Activated CD8-positive, alpha-beta memory T cell treated with anti-CD3 and anti-CD28 coated beads for 24 hours (primary cell): Measurements from ENCODE around the gene CLMN.

Experiments
- DNase-seq: peaks from one replicate; pipeline ENCODE4 v3.0.0-alpha.2; 2020

CLMN gene

DNA sequence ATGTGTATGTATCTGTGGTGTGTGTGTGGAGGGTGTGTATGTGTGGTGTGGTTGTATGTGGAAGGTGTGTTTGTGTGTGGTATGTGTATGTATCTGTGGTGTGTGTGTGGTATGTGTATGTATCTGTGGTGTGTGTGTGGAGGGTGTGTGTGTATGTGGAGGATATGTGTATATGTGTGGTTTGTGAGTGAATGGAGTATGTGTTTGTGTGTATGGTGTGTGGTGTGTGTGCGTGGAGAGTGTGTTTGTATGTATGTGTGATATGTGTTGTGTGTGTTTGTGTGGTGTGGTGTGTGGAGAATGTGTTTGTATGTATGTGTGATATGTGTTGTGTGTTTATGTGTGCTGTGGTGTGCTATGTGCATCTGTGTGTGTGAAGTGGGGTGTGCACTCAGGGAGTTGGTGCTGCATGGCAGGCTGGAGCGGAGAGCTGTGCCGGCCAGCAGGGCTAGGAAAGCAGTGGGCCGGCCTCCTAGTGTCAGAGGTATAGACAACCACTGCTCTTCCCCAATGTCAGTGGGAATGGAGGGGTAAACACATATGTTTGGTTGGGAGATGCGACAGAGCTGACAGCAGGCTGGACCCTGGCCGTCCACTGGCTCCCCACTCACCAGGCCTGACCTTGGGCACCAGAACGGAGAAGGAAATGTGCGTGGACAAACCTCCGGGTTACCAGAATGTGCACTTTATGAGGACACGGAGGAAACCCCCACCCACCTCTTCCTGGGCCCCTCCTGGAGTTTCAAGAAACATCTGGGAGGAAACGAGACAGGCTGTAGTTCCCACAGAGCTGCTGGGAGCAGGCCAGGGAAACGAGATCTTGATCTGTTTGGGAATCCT, 60.7 kb downstream of the CLMN start:
- DNase-seq = peak; percentile 46

DNA sequence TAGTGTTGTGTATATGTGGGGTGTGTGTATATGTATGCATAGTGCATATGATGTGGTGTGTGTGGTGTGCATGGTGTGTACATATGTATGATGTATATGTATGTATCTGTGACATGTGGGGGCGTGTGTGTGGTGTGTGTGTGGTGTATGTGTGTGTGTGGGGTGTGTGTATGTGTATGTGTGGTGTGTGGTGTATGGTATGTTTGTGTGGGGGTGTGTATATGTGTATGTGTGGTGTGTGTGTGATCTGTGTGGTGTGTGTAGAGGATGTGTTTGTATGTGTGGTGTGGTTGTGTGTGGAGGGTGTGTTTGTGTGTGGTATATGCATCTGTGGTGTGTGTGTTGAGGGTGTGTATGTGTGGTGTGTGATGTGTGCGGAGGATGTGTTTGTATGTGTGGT, 61.6 kb downstream of the CLMN start:
- no peak for DNase-seq

DNA sequence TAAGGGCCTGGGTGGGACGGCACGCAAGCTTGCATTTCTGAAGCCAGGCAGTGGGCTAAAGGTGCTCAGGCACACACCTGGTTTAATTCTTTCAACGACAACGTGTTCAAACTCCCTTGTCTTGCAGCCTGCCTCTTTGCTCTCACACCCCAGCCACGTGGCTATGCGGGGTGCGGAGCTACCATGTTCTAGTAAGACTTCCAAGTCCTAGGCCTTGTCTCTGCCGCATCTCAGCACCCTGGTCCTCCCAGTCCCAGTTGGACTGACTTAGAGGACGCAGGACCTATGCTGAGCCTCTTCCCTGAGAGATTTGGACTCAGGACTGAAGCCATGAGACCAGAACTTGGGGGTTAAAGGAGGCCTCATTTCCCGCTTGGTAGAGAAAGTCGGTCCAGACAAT, 62.2 kb downstream of the CLMN start:
- DNase-seq = peak; percentile 41

DNA sequence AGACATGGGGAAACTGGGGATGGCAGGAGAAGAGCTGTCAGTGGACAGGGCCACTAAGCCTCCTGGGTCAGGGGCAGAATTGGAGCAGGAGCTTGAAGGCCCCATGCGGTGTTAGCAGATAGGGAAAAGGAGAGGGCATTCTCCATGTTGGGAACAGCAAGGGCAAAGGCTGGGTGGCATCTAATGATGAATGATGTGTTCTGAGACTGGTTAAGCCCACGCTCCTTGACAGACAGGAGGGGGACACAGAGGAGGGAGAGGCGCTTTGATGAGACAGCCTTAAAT, 63.0 kb downstream of the CLMN start:
- DNase-seq = no peak

DNA sequence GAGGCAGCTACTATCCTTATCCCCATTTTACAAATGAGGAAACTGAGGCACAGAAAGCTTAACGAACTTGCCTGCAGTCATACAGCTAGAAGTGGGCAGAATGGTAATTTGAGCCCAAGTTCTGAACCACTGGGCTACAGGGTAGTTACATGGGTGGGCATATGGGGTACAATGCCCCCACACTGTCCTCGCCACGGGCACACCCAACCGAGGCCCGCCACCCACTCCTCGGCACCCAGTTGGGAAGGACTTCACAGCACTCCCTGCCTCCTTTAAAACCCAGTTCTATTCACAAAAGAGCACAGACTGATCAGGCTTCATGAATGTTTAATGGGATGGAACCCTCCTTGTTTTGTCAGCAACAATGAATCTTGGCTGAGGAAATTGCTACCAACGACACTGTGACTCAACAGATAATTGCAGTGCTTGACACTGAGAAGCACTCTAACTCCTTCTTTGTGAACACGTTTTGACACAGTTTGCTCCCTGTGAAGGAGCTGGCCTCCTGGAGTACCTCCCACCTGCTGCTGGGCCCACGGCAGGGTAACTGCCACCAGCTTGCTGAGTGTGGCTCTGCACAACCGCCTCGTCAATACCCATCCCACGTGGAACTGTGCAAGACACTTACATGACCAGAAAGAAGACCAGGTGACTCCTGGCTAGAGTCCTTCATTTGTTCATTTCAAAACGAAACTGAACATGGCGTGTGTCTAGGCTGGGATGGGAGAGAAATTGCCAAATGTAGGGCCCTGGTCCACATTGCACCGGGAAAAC, 63.5 kb downstream of the CLMN start:
- DNase-seq = peak; percentile 21

DNA sequence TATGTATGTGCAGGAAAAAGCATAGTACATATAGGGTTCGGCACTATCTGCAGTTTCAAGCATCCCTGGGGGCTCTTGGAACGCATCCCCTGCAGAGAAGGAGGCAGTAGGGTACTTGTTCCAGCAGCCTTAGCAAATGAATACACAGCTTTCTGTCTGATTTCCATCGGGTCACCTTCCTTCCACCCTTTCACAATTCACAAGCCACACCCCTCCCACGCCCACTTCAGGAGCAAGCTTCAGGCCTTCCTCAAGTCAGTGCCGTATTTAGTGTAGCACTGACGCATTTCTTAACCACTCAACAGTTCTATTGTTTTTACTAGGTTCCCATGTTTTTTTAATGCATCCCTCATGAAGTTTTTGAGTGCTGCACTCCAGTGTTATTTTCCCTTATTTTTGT, 64.2 kb downstream of the CLMN start:
- no peak for DNase-seq

DNA sequence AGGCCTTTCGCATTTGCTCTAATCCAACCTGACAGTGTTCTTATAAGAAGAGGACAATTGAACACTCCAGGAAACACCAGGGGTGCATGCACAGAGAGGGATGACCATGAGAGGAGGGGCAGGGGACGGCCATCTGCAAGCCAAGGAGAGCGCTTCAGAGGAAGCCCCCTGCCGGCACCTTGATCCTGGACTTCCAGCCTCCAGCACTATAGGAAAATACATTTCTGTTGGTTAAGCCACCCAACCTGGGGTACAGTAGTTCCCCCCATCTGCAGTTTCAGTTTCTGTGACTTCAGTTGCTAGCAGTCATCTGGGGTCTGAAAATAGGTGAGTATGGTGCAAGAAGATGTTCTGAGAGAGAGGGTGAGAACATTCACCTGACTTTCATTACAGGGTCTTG, 64.7 kb downstream of the CLMN start:
- no peak for DNase-seq

DNA sequence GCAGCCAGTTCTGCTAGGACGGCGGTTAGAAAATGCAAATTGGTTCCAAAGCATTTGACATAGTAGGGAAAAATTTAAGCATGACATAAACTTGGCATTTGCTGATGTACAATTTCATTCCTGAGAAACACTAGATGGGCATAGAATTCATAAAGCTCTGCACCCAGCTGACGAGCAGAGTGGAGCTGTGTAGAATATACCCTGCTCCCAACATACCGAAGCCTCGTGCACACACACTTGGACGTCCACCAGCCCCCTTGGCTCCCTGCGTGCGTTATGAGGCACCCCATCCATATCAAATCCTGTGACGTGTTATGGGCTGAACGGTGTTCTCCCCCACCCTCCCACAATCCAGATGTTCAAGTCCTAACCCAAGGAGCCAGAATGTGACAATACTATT, 65.4 kb downstream of the CLMN start:
- DNase-seq = no peak

DNA sequence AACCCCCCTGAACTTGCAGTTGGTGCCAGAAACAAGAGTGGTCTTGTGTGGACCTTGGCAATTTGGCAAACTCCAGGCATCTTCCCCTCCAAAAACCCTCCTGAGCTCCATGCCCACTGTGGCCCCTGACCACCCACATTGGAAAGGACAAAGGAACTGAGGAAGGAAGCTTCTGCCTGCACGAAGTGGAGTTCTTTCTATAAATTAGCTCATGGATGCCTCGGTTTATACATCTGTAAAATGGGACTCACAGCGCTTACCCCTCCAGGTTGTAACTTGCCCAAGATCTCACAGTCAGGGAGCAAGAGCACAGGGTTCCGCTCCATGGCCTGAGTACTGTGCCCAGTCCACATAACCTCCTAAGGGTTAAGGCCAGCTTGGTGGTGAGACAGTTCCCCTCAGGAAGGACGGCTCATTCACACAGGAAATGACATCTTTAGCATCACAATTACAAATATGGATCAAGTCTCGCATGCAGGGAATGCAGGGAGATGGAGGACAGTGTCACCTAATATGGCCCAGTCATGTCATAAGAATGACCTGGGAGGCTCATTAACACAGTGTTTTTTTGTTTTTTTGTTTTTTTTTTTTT, 66.6 kb downstream of the CLMN start:
- no peak for DNase-seq

DNA sequence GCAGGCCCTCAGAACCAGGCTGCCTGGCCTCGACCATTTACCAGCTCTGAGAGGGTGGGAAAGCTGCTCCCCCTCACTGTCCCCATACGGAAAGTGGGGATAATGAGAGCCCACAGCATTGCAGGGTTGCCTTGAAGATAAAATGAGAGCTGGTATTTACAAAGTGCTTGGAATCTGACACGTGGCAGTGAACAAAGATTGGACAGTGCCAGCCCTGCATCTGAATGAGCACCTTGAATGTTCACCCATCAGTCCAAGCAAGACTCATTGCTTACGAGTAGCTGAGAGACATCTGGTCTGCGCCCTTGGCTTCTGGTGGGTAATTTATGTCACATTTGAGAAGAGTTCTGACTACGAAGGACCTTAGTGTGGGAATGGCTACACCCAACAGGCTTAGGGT, 67.5 kb downstream of the CLMN start:
- DNase-seq = no peak

DNA sequence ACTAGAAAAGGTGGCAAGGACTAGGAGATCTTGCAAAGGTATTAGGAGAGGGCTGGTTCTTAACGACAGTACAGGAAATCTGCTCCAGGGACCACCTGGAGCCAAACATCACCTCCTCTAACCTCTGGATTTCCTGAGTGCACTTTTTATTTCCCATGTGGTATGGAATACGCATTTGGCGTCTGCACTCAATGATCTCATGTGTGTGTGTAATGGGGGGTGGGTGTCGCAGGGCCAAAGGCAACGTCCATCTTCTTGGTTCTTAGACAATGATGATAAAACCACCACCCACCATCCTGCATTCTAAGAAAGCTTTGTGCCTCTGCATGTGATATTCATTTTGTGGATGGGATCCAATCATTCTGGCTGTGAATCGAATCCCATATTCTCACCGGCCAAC, 68.8 kb downstream of the CLMN start:
- DNase-seq = no peak

DNA sequence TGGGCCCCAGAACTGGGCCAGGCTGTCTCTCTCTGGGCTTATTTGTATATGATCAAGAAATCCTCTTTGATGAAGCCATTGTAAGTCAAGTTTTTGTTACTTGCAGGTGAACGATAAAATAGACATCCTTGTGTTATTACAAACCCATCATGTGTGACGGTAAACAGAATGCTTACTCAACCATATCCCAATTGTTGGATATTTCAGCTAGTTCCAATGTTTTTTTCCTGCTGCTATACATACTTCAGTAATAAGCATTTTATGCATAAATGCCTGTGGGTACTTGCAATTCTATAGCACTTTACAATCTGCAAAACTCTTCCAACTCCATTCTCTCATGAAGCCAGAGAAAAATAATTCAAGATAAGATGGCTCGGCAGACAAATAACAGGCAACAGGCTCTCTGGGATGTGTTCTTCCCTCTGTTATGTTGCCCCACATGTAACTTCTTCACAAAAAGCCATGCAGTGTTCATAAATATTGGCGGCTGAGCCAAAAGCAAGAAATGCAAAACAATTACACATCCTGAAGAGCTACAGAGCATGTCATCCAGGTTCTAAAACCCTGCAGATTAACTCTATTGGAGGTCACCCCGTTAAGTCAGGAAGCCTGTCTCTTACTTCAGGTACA, 69.5 kb downstream of the CLMN start:
- DNase-seq = no peak

DNA sequence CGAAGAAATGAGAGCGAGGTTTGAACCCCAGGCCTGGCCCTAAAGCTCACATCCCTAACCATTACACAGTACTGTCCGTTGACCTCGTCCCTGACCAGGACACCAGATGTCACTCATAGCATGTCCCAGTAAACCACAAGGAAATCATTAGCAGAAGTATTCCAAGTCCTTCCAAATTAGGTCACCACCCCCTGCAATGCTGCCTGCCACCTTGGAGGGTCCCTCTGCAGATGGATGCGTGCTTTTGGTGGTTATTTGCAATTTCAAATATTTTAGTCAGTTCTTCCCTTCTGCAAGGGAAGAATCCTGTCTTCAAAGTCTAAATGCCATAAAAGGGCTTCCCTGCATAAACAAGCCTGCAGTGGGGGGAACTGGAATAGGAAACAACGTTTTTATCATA, 71.3 kb downstream of the CLMN start:
- DNase-seq = no peak

DNA sequence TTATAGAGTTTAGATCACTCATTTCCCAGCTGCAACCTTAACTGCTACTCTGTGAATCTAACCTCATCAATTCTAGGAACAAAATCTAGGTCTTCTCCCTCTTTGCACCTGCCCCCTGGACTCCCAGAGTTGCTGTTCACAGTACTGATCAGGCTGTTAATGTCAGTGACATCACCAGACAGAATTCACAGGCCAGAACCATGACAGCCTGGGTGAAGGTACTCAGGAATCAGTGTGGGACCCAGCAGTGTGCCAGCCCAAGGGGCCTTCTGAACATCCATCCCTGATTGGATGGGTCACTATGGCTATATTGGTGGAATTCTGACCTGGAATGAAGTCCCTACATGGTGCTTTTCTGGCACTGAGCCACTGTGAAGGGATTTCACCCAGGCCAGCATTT, 72.8 kb downstream of the CLMN start:
- no peak for DNase-seq

DNA sequence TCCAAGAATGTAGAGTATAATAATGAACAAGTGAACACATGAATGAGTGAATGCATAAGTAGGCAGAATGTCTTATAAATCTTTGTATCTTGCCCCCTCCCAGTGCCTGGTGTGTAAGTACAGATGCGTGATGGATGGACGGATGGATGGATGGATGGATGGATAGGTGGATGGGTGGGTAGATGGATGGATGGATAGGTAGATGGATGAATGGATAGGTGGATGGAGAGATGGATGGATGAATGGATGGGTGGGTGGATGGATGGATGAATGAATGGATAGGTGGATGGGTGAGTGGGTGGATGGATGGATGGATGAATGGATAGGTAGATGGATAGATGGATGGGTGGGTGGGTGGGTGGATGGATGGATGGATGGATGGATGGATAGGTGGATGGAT, 74.4 kb downstream of the CLMN start:
- DNase-seq = no peak

DNA sequence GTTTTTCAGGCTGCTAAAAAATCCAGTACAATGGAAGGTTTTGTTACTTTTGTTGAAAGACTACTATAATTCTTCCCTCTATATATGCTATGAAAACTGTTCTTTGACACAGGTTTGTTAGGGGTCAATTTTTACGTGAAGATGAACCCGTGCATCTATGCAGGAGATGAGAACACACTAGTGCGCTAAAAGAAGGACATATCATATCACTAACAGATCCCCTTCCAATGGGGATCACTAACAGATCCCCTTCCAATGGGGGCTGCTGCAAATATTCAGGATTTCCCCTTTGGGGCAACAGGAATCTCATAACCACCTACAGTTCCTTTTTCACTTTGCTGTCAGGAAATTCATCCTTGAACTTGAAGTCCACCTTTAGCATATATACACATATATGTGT, 75.1 kb downstream of the CLMN start:
- no peak for DNase-seq

DNA sequence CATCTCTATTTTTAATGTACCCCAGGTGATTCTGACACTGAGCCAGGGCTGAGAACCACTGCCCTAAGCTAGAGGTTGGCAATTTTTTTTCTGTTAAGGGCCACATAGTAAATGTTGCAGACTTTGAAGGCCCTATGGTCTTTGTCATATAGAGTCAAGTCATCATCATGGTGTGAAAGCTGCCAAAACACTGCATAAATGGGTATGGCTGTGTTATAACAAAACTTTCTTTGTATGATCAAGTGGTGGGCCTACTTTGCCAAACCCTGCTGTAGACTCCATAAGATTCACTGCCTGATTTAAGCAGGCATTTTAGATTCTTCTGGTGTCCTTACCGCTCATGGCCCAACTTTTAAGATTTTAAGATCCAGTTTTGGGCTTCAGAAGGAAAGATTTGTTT, 76.8 kb downstream of the CLMN start:
- DNase-seq = no peak

DNA sequence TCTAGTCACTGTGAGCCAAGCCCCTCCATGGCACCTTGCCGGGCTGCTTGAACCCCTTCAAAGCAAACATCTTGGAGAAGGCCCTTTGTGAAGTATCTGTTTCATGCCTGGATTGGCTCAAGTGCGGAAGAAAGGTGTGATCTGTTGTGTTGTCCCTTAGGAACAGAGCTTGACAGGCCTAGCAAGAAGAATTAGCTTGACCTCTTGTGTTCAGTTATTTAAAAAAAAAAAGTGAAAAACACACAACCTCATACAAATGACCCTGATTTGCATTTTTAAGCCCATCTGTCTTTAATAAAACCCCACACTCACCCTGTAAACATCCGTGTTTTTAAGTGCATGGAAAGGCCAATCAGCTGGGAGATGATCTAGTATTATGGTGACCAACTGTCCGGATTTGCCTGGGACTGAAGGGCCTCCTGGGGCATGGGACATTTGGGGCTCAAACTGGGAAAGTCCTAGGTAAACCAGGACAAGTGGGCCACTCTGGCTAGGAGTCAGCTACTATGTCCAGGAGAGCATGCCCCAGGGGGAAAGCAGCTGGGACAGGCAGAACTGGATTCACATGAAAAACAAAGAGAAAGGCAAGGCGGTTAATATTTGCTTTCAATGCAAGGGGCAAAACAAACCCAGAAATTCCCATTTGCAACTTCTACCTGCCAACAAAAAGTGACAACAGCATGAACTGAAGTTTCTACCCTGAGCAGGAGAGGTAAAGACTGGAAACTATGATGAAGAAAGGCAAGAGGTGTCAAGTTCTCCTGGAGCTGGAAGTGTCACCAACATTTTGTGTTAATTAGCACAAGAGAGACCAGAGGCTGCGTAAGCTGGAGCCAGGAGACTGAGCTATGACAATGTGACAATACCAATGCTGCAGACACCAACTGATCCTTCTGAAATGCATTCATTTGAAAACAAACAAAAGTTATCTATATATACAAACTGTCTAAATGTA, 78.6 kb downstream of the CLMN start:
- DNase-seq = no peak

DNA sequence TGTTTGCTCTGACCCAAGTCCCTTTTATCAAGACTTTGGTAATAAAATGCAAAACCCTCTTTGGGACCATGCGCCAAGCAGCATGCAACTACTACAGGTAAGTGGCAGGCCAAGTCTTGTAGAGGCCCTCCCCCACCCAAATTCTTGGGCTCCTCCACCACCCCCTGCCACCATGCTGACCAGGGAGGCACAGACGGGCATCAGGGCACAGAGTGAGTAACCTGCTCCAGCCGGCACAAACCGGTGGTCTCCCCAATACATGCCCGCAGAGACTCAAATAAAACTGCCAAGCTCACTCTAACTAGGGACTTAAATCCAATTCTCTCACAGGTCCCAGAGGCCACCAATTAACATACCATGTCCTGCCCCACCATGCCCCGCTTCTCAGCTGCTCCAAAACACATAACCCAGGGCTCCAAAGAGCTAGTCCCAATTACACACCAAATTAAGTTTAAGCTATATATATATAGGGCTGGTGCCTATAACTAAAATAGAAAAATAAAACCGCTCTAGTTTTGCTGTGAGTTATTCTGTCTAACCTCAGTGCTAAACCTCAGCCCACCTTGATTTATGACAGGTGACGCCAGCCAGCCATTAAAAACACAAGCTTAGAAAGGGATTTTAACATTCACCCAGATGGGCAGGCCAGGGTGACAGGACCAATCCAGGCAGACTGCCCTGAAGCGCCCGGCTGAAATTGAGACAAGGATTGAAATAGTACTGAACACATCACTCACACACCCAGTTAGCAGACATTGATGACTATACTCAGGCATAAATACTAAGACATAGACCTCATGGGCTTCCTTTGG, 81.0 kb downstream of the CLMN start:
- DNase-seq = no peak

DNA sequence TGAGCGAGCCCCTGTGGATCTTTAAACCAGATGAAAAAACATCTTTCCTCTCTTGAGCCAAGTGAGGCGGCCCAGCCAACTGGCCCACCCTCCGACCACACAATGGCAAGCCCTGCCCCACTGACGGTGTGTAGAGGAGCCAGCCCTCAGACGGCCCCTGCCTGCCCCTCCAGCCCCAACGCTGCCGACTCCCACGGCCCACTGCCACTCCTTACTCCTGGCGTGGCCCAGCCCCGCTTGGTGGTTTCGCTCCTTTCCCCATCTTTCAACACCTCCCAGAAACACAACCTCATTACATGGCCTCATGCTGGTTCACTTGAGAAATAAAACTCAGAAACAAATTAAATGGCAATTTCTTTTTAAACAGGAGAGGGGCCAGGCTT, 81.8 kb downstream of the CLMN start:
- DNase-seq = no peak

DNA sequence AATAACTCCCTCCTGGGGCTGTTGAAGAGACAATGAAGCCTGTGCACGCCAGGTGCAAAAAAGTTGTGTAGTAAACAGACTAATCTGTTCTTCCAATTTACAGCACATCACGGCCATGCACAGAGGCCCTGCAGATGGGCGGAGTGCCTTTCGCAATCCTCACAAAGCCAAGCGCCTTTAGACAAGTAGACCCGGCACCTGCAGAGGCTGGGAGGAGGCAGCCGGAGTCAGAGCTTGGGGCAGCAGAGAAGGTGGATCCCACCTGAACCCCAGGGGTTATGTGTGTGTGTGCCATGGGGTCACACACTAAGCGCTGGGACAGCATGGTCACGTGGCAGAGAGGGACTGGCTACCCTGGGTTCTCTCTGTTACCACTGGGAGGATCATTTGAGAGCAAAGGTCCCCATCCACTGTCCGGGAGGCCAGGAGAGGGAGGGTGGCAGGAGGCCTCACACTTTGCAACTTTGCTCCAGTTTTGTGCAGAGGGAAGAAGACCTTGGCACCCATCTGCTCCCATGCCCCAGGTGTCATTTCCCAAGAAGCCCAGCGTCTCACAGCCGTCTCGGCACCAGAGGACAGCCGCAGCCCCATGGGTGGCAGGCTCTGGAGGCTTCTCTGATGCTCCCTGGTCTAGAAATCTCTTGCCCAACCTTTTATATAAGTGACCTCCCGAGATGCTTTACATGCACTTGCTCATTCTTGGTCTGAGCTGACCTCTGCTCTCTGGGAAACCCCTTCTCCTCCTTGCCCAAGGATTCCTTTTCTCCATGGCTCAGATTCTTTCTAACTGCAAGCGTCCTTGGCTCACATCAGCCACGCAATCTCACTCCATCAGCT, 82.4 kb downstream of the CLMN start:
- DNase-seq = no peak
